IPS-NIHi7 (cell line): Measurements from ENCODE around the gene CASKIN1.
"Not testable (repeated sequence)": the region's sequence is repeated elsewhere in the genome, so short reads cannot be mapped to it uniquely, and the experiment has no call there.

ENCODE experiments used
- DNase-seq: peaks from one replicate; pipeline ENCODE4 v3.0.0; 2012; ENCODE audit warnings: mixed read lengths; ENCODE audit errors: extremely low spot score

CASKIN1 gene

DNA sequence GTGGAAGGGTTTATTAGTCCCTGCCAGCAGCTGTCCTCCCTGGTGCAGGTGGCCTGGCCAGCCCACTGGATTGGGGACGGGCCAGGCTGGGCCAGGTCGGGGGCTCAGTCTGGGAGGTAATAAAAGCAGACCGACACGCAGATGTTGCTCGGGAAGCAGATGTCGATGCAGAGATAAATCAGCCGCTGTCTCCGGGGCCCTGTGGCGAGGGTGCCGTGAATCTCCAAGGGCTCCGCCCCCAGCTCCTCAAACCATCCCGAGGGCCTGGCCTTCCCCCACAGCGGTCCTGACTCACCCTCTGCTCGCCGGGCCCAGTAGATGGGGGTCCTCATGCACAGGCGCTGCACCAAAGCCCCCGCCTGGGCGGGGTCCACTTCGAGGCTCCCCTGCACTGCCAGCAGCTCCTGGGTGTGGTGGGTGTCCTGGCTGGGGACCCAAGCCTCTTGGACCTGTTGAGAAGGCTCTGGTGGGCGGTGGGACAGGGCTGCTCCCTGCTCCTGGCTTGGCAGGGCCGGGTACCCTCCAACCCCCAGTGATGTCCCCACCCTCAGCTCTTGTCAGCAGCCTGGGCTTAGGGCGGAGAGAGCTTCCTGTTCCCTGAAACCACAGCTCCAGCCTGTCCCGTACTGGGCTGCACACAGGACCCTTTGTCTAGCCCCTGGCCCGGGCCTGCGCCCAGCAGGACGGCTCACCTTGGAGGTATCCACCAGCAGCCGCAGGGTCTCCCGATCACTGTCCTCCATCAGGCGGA is 13.0 kb upstream of the CASKIN1 start:
- DNase-seq: no peak

DNA sequence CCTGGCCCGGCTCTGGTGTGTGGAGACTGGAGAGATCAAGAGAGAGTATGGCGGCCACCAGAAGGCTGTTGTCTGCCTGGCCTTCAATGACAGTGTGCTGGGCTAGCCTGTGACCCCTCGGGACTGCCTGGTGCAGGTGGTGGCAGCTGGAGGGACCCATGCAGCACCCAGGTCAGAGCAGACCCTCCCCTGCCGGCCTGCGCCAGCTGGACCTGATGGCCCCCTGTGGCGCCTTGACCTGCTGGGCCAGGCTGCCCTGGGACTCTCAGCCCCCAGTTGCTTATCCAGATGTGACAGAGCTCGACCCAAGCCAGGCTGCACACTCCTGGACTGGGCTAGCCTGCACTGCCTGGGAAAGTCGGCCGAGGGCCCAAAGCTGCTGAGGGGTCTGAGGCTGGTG is 12.4 kb upstream of the CASKIN1 start:
- no peak for DNase-seq

- no peak for DNase-seq
Observed at GRCh38 chr16:2208308-2208707, 11.9 kb upstream of the CASKIN1 start.

DNA sequence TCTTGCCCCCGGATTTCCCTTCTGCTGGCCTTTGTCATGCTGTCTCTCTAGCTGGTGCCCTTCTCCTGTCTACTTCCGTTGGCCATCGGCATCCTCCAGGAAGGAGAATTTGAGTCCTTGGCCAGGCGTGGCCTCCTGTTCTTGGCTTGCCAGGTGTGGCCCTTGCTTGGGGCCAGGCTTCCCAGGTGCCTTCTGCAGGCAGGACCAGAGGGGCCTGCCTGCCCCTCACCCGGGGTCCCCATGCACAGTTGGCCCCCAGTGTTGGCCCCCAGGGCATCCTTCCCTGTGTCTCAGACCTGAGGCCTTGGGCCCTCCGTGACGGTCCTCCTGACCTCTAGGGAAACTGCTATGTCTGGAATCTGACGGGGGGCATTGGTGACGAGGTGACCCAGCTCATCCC is 11.5 kb upstream of the CASKIN1 start:
- DNase-seq: no peak

DNA sequence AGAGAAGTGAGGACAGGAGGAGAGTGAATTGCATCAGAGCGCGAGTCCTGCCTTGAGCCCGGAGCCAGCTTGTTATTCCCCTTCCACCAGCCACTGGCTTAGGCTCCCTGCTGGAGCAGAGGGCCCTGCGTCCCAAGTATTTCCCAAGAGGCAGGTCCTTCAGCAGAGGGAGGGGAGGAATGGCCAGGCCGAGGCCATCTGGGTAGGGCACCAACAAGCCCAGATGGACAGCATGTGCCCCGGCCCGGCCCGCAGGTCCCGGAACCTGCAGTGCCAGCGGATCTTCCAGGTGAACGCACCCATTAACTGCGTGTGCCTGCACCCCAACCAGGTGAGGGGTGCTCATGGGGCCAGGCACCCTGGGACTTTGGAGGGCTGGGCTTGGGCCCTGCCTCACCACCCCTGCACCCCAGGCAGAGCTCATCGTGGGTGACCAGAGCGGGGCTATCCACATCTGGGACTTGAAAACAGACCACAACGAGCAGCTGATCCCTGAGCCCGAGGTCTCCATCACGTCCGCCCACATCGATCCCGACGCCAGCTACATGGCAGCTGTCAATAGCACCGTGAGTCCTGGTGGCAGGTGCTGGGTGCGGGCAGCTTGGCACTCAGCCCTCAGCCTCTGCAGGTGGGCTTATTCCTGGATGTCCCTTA is 10.5 kb upstream of the CASKIN1 start:
- no peak for DNase-seq

GRCh38 chr16:2206420-2206779 is 10.0 kb upstream of the CASKIN1 start:
- no peak for DNase-seq

DNA sequence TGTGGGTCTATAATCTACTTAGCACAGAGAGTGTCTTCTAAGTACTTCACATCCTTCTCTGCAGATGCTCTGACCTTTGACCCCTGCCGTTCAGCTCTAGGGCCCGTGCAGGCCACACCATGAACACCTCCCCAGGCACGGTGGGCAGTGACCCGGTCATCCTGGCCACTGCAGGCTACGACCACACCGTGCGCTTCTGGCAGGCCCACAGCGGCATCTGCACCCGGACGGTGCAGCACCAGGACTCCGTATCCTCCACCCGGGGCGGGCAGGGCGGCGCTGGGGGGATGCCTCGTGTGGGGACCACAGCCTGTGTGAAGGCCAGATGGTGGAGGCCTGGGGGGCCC is 9.5 kb upstream of the CASKIN1 start:
- no peak for DNase-seq

DNA sequence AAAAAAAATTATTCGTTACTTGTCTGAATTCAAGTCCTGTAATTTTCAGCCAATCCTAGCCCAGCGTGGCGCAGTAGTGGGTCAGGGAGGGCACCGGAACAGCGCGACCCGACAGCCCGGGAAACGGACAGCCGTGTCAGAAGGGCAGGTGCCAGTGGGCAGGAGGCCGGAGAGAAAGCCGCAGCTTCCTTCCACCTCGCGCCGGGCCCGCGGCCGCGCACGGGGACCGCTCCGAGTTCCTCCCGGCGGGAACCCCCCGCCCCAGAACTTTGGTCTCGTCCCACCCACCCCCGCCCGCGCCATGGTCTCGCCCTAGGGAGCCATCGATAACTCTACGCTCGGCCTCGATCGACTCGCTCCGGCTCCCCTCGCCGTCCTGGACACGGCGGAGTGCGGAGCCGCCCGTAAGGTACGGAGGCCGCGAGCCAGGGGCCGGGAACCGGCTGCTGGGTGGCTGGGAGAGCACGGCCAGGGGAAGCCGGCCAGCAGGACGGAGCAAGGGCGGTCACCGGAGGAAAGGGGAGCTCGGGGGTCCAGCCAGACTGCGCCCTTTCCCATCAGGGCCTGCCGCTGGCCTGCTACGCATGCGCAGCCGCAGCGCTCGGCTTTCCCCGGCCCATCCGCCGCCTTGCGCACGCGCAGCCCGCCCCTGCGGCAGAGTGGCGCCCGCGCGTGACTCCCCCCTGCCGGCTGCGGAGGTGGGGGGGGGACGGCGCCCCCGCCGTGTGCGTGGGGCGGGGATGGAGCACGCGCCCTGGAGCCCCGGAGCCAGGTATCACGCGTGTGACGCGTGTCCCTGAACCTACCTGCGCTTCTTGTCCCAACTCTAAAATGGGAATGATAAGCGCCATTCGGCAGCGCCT is 8.9 kb upstream of the CASKIN1 start, which contains the start of gene MLST8:
MLST8 (plus strand) TSS at position 351 of the 863 bp plus-strand sequence. CDS start 632 bp downstream, outside the sequence.
- DNase-seq: peak; percentile 92

DNA sequence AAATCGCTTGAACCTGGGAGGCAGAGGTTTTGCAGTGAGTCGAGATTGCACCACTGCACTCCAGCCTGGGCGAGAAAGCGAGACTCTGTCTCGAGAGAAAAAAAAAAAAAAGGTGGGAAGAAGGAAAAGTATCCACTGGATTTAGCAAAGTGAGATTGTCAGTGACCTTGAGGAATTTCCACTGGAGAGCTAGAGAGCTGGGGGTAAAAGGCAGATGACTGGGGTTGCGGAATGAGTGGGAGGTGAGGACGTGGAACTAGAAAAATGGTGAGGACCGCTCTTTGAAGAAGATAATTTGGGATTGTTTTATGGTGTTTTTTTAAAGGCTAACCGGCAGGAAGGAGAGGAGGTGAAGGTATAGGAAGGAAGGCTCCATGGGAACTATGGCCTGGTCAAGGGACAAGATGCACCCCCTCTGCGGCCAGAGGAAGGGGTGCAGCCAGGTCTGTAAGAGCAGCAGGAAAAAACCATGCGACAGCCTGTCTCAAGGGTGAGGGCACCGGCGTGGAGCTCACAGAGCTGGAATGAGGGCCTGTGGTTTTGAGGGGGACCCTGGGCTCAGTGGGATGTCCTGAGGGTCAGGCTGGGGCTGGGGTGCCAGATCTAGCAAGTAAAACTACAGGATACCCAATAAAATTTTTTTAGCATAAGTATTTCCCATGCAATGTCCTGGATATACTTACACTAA is 8.2 kb upstream of the CASKIN1 start:
- DNase-seq: no peak

DNA sequence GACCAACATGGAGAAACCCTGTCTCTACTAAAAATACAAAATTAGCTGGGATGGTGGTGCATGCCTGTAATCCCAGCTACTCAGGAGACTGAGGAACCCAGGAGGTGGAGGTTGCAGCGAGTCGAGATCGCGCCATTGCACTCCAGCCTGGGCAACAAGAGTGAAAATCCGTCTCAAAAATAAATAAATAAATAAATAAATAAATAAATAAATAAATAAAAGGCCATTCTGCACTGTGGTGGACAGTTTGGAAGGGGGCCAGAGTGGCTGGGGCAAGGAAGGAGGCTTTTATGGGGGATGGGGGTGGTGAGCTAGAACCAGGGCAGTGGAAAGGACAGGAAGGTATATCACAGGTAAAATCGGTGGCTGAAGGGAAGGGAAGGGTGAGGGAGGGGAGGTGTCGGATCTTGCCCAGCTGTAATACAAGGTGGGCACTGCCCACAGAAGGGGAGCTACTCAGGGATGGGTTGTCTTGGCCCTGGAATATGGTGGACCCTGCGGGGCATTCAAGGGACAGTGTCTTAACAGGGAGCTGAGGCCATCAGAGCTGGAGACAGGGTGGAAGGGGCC is 6.8 kb upstream of the CASKIN1 start:
- not testable (repeated sequence) for DNase-seq

DNA sequence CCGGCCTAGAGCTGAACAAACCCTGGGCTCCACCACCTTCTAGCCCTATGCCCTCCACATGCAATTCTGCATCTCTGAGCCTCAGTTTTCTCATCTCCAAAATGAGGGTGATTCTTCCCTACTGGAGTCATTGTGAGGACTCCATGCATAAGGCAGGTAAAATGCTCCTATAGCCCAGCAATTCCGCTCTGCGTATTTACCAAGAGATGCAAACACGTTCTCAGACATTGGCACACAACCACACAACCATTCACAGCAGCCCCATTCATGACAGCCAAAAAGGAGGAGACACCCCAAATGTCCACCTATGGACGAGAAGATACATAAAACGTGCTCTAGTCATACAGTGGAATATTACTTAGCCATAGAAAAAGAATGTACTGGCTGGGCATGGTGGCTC is 3.9 kb upstream of the CASKIN1 start:
- DNase-seq: no peak

DNA sequence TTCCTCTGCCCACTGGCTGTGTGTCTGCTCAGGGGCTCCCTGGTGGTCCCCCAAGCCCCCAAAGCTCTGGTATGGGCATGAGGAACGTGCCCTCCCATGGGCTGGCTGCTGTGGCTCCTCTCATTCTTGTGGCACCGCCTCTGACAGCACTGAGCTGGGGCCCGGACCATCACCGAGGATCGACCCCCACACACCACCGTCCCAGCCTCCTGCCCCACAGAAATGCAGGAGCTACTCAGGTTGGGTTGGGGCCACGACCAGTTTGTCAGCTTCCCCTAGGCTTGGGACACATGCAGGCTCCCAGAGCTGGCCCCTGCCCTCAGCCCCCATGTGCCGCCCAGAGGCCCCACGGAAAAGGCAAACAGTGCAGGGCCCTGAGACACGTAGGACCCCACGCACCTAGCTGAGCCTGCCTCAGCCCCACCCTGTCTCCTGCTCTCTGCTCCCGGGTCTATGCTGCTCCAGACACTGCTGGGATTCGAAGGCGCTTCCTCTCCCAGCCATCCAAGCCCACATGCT is 3.3 kb upstream of the CASKIN1 start:
- DNase-seq: no peak

DNA sequence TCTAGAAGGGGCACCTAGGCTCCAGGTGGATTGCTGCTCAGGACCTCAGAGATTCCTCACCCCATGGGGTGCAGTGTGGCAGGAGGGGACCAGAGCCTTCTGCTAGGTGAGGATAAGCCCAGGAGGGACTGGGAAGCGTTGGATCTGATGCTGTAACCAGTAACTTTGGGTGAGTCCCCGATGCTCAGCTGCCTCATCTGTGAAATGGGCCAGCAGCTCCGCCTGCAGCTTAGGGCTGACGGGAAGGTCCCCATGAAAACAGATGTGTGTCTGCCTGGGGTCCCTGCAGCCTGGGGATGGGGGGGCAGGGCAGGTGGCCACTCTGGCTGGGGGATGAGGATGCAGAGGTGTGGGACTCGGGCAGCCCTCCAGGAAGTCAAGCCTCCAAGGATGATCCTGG is 2.7 kb upstream of the CASKIN1 start:
- no peak for DNase-seq

- no peak for DNase-seq
Observed at GRCh38 chr16:2198283-2198682, 1.9 kb upstream of the CASKIN1 start.

DNA sequence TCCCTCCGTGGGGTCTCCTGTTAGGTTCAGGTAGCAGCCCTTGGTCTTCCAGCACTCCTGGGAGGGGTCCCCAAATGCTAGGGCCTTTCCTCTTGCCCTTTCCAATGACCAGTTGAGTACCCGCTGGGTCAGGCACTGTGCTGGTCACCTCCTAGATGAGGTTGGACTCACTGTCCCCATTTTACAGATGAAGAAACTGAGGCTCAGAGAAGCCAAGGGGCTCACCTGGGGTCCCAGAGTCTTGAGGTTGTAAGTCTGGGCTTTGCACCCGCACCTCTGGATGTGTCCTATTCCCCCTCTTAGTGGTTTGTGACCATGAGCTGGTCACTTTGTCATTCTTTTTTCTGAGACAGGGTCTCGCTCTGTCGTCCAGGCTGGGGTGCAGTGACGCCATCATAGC is 1.4 kb upstream of the CASKIN1 start:
- no peak for DNase-seq

DNA sequence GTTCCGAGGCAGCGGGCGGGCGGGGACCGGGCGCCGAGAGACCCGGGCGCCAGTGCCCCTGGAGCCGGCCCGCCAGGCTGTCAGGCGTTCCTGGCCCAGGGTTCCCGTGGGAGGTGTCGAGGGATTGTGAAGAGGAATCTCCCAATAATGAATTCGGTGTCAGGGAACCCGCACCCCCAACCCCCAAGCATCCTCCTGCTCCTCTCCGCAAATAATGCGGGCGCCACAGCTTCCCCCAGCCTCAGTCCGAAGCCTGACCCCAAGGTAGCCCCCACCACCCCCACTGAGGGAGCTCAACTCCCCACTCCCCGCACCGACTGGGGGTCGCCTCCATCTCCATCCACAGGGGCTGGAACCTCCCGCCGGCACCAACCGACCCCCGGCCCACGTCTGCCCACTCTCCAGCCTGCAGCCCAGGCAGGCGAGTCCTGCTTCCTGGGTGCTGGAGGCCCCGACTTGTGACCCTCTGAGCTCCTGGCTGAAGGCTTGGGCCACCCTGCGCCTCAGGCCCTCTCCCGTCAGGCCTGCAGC is 641 bp upstream of the CASKIN1 start:
- no peak for DNase-seq

GRCh38 chr16:2195322-2196161 is 863 bp downstream of the CASKIN1 start:
- DNase-seq: peak; percentile 31

DNA sequence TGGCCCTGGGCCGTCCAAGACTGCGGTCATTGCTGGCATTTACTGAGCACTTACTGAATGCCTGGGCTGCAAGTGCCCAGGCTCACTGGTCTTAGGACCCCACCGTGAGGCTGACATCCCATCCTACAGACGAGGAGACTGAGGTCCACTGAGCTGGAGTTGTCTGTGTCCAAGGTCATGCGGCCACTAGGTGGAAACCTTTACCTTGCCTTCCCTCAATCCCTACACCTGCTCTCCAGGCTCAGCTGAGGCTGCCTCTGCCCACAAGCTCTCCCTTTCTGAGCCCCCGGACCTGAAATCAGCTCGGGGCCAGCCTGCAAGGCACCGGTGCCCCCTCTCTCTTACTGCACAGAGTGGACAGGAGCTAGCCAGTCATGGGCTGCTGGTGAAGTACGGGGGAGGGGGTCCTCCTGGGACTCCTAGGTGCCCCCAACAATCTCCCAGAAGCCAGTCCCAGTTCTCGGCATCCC is 1.5 kb downstream of the CASKIN1 start:
- DNase-seq: peak; percentile 84

DNA sequence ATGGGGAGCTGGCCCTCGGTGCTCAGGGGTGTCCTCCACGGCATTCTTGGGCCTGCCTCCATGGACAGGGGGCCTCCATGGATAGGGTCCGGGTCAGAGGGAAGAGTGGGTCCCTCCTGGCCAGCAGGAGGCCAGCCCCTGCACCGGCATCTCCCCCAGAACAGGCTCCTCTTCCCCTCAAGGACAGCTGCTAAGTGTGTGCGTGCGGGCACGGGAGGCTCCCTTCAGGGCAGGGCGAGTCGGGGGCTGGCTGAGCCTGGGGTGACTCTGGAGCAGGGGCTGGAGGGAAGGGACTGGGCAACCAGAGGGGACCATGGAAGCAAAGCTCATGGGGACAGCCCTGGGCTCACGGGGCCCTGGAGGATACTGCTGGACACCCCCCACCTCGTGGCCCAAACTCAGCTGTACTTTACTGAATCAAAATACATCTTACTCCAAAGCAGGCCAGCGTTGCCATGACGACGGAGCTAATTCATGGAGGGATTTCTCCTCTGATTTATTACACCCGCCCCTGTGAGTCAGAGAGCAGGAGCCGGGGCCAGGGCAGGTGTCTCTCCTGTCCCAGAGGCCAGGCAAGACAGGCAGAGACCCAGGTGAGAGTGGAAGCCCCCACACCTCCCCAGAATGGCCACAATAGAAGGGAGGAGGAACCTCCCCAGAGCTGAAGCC is 2.1 kb downstream of the CASKIN1 start:
- DNase-seq: no peak

DNA sequence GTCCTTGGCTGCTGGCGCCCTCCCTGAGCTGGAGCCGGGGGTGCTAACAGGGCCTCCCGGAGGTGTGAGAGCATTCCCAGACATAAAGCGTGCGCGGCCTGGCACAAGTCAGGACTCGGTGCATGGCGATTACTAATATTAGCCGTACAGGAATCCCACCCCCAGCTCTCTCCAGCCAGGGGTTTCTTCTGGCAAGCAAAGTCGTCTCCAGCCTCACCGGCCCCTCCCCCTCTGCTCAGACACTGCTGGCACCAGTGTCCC is 5.0 kb downstream of the CASKIN1 start:
- no peak for DNase-seq
